Thyroid gland (tissue), 4 donors: ENCODE data around the gene PTCH2.

Source experiments
- POLR2A ChIP-seq, 2 donors: fragments of 450-650 bp; IDR thresholded peaks; one replicate each; pipeline ENCODE4 v1.6.1; 2017; ENCODE audit warnings: antibody characterized with exemption in 2 of 2, mild to moderate bottlenecking in 2 of 2, moderate library complexity in 1 of 2
- TF ChIP-seq, protein P1 (sequence below), 6 experiments: fragments of 200-600 bp in 3 of 6; fragments of 450-650 bp in 3 of 6; sonication (generic) in 3 of 6; IDR thresholded peaks; one replicate each; pipeline ENCODE4 v1.5.1; 2016 to 2019; ENCODE audit warnings: antibody characterized with exemption in 6 of 6, mild to moderate bottlenecking in 2 of 6, inconsistent platforms in 1 of 6, moderate library complexity in 1 of 6

DNA sequence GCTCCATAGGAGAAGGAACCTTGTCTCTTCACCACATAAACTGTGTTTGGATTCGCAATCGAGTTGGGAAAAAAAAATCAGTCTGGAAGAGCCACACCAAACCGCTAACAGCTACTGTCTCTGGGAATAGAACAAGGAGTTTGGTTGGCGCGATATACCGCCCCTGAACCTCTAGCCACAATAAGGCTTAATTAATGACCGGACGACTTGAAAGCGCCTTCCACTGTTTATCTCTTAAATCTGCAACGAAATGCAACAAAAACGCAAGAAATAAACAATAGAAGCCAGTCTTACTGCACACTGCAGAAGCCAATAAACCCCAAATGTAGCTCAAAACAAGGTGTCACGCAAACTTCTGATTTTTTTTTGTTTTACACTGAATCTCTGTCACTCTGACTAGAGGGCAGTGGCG is 23.9 kb downstream of the PTCH2 start:
- TF ChIP-seq, protein P1, sequence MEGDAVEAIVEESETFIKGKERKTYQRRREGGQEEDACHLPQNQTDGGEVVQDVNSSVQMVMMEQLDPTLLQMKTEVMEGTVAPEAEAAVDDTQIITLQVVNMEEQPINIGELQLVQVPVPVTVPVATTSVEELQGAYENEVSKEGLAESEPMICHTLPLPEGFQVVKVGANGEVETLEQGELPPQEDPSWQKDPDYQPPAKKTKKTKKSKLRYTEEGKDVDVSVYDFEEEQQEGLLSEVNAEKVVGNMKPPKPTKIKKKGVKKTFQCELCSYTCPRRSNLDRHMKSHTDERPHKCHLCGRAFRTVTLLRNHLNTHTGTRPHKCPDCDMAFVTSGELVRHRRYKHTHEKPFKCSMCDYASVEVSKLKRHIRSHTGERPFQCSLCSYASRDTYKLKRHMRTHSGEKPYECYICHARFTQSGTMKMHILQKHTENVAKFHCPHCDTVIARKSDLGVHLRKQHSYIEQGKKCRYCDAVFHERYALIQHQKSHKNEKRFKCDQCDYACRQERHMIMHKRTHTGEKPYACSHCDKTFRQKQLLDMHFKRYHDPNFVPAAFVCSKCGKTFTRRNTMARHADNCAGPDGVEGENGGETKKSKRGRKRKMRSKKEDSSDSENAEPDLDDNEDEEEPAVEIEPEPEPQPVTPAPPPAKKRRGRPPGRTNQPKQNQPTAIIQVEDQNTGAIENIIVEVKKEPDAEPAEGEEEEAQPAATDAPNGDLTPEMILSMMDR (IDR thresholded peaks at IDR 0.05): peak in 1 of 6 experiments; percentile 5
- no peak for TF ChIP-seq POLR2A (IDR thresholded peaks at IDR 0.05)
